Muscle layer of duodenum (tissue), 2 donors: Measurements from ENCODE around the gene ATCAY.
A peak's percentile ranks its signal among the peaks of the same experiment; 100 is the strongest.

Experiments
- H3K27ac ChIP-seq: one replicate; pipeline ENCODE4 v1.7.0; 2013; ENCODE audit warnings: mild to moderate bottlenecking, low read length
- H3K27me3 ChIP-seq: one replicate; pipeline ENCODE4 v1.7.0; 2013; ENCODE audit warnings: low read depth, mild to moderate bottlenecking, control low read depth, low read length
- H3K36me3 ChIP-seq, 2 donors: one replicate each; pipeline ENCODE4 v1.7.0; 2013; ENCODE audit warnings: low read length in 2 of 2, control low read depth in 1 of 2, mild to moderate bottlenecking in 1 of 2; ENCODE audit not compliant: insufficient read depth in 2 of 2, control insufficient read depth in 1 of 2
- H3K4me1 ChIP-seq, 2 donors: one replicate each; pipeline ENCODE4 v1.7.0; 2013; ENCODE audit warnings: low read length in 2 of 2, mild to moderate bottlenecking in 2 of 2, control low read depth in 1 of 2, moderate library complexity in 1 of 2; ENCODE audit not compliant: insufficient read depth in 2 of 2, control insufficient read depth in 1 of 2
- H3K4me3 ChIP-seq, 2 donors: one replicate each; pipeline ENCODE4 v1.7.0; 2013; ENCODE audit warnings: low read length in 2 of 2, low read depth in 1 of 2, mild to moderate bottlenecking in 1 of 2
- H3K9me3 ChIP-seq, 2 donors: one replicate each; pipeline ENCODE4 v1.7.0; 2013; ENCODE audit warnings: low read length in 2 of 2, control low read depth in 1 of 2, mild to moderate bottlenecking in 1 of 2; ENCODE audit not compliant: control insufficient read depth in 1 of 2
- donor health status: healthy.

The ATCAY gene

GRCh38 chr19:3907626-3908265 is 27.3 kb downstream of the ATCAY start:
- Histone ChIP-seq H3K4me3 (no peak overlapping the region), H3K4me1 (no peaks in the 10 kb centered on the region), H3K36me3 (no peaks in the 10 kb centered on the region), H3K27me3 (no peaks in the 10 kb centered on the region), H3K9me3 (peaks cover 7 to 9% of the 10 kb centered on the region in 2 donors), H3K27ac (no peak overlapping the region)

DNA sequence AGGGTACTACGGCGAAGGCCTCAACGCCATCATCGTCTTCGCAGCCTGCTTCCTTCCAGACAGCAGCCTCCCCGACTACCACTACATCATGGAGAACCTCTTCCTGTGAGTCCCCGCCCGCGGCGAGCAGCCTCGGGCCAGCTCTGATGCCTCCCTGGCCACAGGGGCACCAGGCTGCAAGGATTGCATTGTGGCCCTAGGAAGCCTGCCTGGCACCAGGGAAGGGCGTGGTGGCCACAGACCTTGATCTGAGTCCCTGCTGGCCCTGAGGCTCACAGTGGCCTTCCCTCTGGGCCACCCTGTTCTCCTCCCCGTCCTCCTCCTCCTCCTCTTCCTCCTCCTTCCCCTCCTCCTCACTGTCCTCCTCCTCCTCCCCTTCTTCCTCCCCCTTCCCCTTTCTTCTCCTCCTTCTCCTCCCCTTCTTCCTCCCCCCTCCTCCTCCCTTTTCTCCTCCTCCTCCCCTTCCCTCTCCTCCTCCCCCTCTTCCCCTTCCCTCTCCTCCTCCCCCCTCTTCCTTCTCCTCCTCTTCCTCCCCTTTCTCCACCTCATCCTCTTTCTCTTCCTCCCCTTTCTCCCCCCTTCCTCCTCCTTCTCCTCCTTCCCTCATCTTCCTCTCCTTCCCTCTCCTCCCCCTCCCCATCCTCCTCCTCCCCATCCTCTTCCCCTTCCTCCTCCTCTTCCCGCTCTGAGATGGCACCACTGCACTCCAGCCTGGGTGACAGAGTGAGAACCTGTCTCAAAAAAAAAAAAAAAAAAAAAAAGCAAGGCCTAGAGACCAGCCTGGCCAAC is 28.0 kb downstream of the ATCAY start:
- Histone ChIP-seq H3K4me1 (no peaks in the 10 kb centered on the region), H3K36me3 (no peaks in the 10 kb centered on the region), H3K9me3 (peaks cover 7 to 9% of the 10 kb centered on the region in 2 donors), H3K27ac (no peak overlapping the region), H3K27me3 (no peaks in the 10 kb centered on the region), H3K4me3 (no peak overlapping the region)

GRCh38 chr19:3910105-3910504 is 29.6 kb downstream of the ATCAY start:
- Histone ChIP-seq H3K4me3 (peak overlapping the region in 1 of 2 donors; percentile 10), H3K27me3 (no peaks in the 10 kb centered on the region), H3K4me1 (no peaks in the 10 kb centered on the region), H3K36me3 (no peaks in the 10 kb centered on the region), H3K9me3 (peaks cover 7 to 9% of the 10 kb centered on the region in 2 donors), H3K27ac (no peak overlapping the region)

DNA sequence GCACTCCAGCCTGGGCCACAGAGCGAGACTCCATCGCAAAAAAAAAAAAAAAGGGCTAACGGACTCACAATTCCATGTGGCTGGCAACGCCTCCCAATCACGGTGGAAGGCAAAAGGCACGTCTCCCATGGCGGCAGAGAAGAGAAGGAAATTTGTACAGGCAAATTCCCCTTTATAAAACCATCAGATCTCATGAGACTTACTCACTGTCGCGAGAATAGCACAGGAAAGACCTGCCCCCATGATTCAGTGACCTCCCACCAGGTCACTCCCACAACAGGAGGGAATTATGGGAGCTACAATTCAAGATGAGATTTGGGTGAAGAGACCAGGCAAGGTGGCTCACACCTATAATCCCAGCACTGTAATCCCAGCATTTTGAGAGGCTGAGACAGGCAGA is 33.7 kb downstream of the ATCAY start:
- H3K9me3 ChIP-seq, result peaks cover 7 to 11% of the 10 kb centered on the region in 2 donors
- H3K36me3 ChIP-seq, result no peaks in the 10 kb centered on the region
- no peak overlapping the region for H3K4me3 ChIP-seq
- no peak overlapping the region for H3K27ac ChIP-seq
- H3K4me1 ChIP-seq, result no peaks in the 10 kb centered on the region
- H3K27me3 ChIP-seq, result no peaks in the 10 kb centered on the region

- Histone ChIP-seq H3K36me3 (no peaks in the 10 kb centered on the region), H3K27me3 (no peaks in the 10 kb centered on the region), H3K4me3 (no peak overlapping the region), H3K27ac (no peak overlapping the region), H3K4me1 (no peaks in the 10 kb centered on the region), H3K9me3 (peaks cover 0 to 5% of the 10 kb centered on the region in 2 donors)
These were observed 35.5 kb downstream of the ATCAY start for GRCh38 chr19:3916033-3916432.

DNA sequence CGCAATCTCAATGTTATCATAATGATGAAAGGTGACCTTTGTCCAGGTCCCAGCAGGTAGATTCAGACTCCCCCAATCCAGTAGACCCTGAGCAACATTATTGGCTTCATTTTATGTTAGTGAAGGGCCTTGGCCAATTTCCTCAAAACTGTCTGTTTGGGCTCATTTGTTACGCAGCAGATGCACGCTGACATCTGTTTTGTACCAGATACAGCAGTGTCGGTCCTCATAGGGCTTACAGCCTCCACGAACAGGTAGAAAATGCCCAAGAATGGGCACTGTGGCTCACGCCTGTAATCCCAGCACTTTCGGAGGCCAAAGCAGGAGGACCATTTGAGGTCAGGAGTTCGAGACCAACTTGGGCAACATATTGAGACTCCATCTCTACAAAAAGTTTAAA is 39.3 kb downstream of the ATCAY start:
- Histone ChIP-seq H3K27ac (no peak overlapping the region), H3K4me1 (no peaks in the 10 kb centered on the region), H3K27me3 (no peaks in the 10 kb centered on the region), H3K4me3 (no peak overlapping the region), H3K9me3 (peaks cover 5 to 18% of the 10 kb centered on the region in 2 donors), H3K36me3 (no peaks in the 10 kb centered on the region)

GRCh38 chr19:3923096-3923758 is 42.7 kb downstream of the ATCAY start:
- Histone ChIP-seq H3K27ac (no peak overlapping the region), H3K27me3 (no peaks in the 10 kb centered on the region), H3K4me1 (no peaks in the 10 kb centered on the region), H3K36me3 (no peaks in the 10 kb centered on the region), H3K4me3 (no peak overlapping the region), H3K9me3 (peaks cover 5 to 16% of the 10 kb centered on the region in 2 donors)

GRCh38 chr19:3923912-3924311 is 43.4 kb downstream of the ATCAY start:
- Histone ChIP-seq H3K36me3 (no peaks in the 10 kb centered on the region), H3K9me3 (peaks cover 5 to 16% of the 10 kb centered on the region in 2 donors), H3K27ac (no peak overlapping the region), H3K4me3 (no peak overlapping the region), H3K4me1 (no peaks in the 10 kb centered on the region), H3K27me3 (no peaks in the 10 kb centered on the region)

DNA sequence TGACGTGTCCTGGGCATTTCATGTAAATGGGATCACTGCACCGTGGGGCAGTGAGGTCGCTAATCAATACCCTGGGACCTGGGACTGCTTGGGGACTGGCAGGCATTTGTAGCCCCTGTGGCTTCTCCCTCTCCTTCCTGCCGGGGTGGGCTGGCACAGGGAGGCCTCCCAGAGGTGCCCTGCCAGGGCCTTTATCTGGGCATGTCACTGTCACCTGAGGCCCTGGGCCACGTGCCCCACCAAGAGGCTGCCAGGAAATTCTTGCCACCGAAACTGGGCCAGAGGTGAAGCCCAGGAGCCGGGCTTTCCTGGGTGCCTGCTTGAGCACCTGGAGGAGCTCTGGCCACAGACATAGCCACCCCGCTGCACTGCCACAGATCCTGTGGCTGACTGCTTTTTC is 50.6 kb downstream of the ATCAY start:
- no peaks in the 10 kb centered on the region for H3K9me3 ChIP-seq
- H3K4me3 ChIP-seq, result no peak overlapping the region
- no peaks in the 10 kb centered on the region for H3K36me3 ChIP-seq
- H3K27me3 ChIP-seq, result no peaks in the 10 kb centered on the region
- H3K4me1 ChIP-seq, result peaks cover 0 to 10% of the 10 kb centered on the region in 2 donors
- H3K27ac ChIP-seq, result no peak overlapping the region

GRCh38 chr19:3932931-3933810 is 52.7 kb downstream of the ATCAY start, which contains the start of gene NMRK2:
TSS of gene NMRK2 (plus strand) at chr19:3933069. CDS start at chr19:3933672, 603 bp downstream.
- Histone ChIP-seq H3K27ac (no peak within 1 kb of the TSS), H3K4me3 (no peak within 1 kb of the TSS), H3K27me3 (no peaks in the 10 kb centered on the region), H3K9me3 (no peaks in the 10 kb centered on the region), H3K36me3 (no peaks in the 10 kb centered on the region), H3K4me1 (peaks cover 0 to 10% of the 10 kb centered on the region in 2 donors)
